A375 (cell line): Measurements from ENCODE around the gene SLC35F5. TPM values are rescaled to one million over a fixed set of nuclear protein-coding genes. Genes with fewer than 3 reads are reported as not detected.

Experiments used
- small RNA-seq: library from RNA; depleted of rRNA; stranded (forward); fragments of <200 nt; gene quantifications from one replicate; pipeline ENCODE3, GENCODE V24; 2014
- total RNA-seq: library from RNA; depleted of rRNA; stranded (reverse); fragments of >200 nt; shearing (Covaris generic); gene quantifications from 2 replicates; pipeline ENCODE4 v1.2.3, GENCODE V29; 2014; rRNA removed

SLC35F5 gene, protein sequence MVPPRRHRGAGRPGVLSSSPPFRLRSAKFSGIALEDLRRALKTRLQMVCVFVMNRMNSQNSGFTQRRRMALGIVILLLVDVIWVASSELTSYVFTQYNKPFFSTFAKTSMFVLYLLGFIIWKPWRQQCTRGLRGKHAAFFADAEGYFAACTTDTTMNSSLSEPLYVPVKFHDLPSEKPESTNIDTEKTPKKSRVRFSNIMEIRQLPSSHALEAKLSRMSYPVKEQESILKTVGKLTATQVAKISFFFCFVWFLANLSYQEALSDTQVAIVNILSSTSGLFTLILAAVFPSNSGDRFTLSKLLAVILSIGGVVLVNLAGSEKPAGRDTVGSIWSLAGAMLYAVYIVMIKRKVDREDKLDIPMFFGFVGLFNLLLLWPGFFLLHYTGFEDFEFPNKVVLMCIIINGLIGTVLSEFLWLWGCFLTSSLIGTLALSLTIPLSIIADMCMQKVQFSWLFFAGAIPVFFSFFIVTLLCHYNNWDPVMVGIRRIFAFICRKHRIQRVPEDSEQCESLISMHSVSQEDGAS
- total RNA-seq, result 18.3 and 25.5 TPM in 2 replicates

GRCh38 chr2:113756355-113757137 lies at the start of gene SLC35F5:
Gene SLC35F5, minus strand, starts transcription at chr2:113756642. Its CDS starts 233 bp downstream, at chr2:113756409.

Small RNA genes within 50 kb of the gene (small RNA-seq; reads per million reads assigned to genes)
- gene MIR4782 (not detected), gene RNU6-744P (not detected)

Other genes with a start within 250 kb of the SLC35F5 start
- gene RABL2A, start 129.4 kb downstream of the SLC35F5 start, total RNA-seq, result 2.7 and 3.1 TPM in 2 replicates
- 81.0 and 89.1 TPM in 2 replicates for gene ACTR3, start 133.4 kb upstream of the SLC35F5 start, total RNA-seq